Mesothelial cell of epicardium (in vitro differentiated cells): ENCODE measurements around the gene FOXJ2. TPM values are rescaled to one million over a fixed set of nuclear protein-coding genes. Genes with fewer than 3 reads are reported as not detected.
A peak's percentile ranks its signal among the peaks of the same experiment; 100 is the strongest.
"Not testable (repeated sequence)": the region's sequence is repeated elsewhere in the genome, so short reads cannot be mapped to it uniquely, and the experiment has no call there.

Experiments used
- DNase-seq, 2 experiments: peaks; one replicate each; pipeline ENCODE4 v3.0.0; 2021; ENCODE audit warnings: low spot score in 2 of 2; ENCODE audit not compliant: unreplicated experiment in 2 of 2
- H3K27ac Mint-ChIP-seq: 2 replicates; pipeline ENCODE4 v1.8.0; 2021; ENCODE audit warnings: mixed read lengths
- H3K27me3 Mint-ChIP-seq: 2 replicates; pipeline ENCODE4 v1.8.0; 2021; ENCODE audit warnings: low read depth, mixed read lengths
- H3K36me3 Mint-ChIP-seq: 2 replicates; pipeline ENCODE4 v1.8.0; 2021; ENCODE audit warnings: mixed read lengths
- H3K4me1 Mint-ChIP-seq: 2 replicates; pipeline ENCODE4 v1.8.0; 2021; ENCODE audit warnings: mixed read lengths
- H3K4me3 Mint-ChIP-seq: 2 replicates; pipeline ENCODE4 v1.8.0; 2021; ENCODE audit warnings: mild to moderate bottlenecking, moderate library complexity, mixed read lengths
- H3K9me3 Mint-ChIP-seq: 2 replicates; pipeline ENCODE4 v1.8.0; 2021; ENCODE audit warnings: mixed read lengths
- CTCF ChIP-seq: fragments of 200-600 bp; sonication (generic); IDR thresholded peaks from one replicate; pipeline ENCODE4 v1.5.0; 2021; ENCODE audit warnings: antibody characterized with exemption; ENCODE audit not compliant: unreplicated experiment
- total RNA-seq: library from RNA; stranded (reverse); gene quantifications from 3 replicates; pipeline ENCODE4 v1.2.1, GENCODE V29; 2021

The FOXJ2 gene
- 16.1 to 16.7 TPM (median 16.7 TPM) in 3 replicates for total RNA-seq

GRCh38 chr12:8032242-8033152 lies at the start of gene FOXJ2:
FOXJ2 (plus strand) TSS chr12:8032716; CDS start chr12:8039833, 7,117 bp downstream.
- peak; percentile 68 to 80 for DNase-seq
- TF ChIP-seq CTCF, result peak; percentile 17
- Mint-ChIP-seq H3K9me3 (no peaks in the 10 kb centered on the region), H3K4me3 (peak within 1 kb of the TSS; percentile 86), H3K36me3 (peaks cover 2% of the 10 kb centered on the region), H3K27ac (peak within 1 kb of the TSS; percentile 91), H3K4me1 (peaks cover 46% of the 10 kb centered on the region), H3K27me3 (no peaks in the 10 kb centered on the region)

- not testable (repeated sequence) for H3K27me3 Mint-ChIP-seq, H3K9me3 Mint-ChIP-seq, H3K36me3 Mint-ChIP-seq, H3K4me3 Mint-ChIP-seq, DNase-seq
- Mint-ChIP-seq H3K27ac (peak overlapping the region; percentile 81), H3K4me1 (peaks cover 27% of the 10 kb centered on the region)
Observed at GRCh38 chr12:7983019-7983418, 49.5 kb upstream of the FOXJ2 start.

GRCh38 chr12:7983460-7983859 lies 49.1 kb upstream of the FOXJ2 start:
- H3K36me3 Mint-ChIP-seq, DNase-seq, H3K9me3 Mint-ChIP-seq, H3K4me3 Mint-ChIP-seq, H3K27me3 Mint-ChIP-seq: not testable (repeated sequence)
- Mint-ChIP-seq H3K27ac (peak overlapping the region; percentile 36), H3K4me1 (peaks cover 25% of the 10 kb centered on the region)

GRCh38 chr12:7984900-7985299 lies 47.6 kb upstream of the FOXJ2 start:
- Mint-ChIP-seq H3K4me3 (no peak overlapping the region), H3K4me1 (peaks cover 24% of the 10 kb centered on the region), H3K9me3 (no peaks in the 10 kb centered on the region), H3K27me3 (no peaks in the 10 kb centered on the region), H3K36me3 (no peaks in the 10 kb centered on the region), H3K27ac (no peak overlapping the region)
- no peak for DNase-seq
- TF ChIP-seq CTCF, result no peak

GRCh38 chr12:7985802-7986418 lies 46.6 kb upstream of the FOXJ2 start:
- TF ChIP-seq CTCF, result no peak
- H3K27me3 Mint-ChIP-seq, result no peaks in the 10 kb centered on the region
- H3K4me3 Mint-ChIP-seq, result no peak overlapping the region
- no peaks in the 10 kb centered on the region for H3K9me3 Mint-ChIP-seq
- H3K27ac Mint-ChIP-seq, result no peak overlapping the region
- H3K4me1 Mint-ChIP-seq, result peaks cover 30% of the 10 kb centered on the region
- no peak for DNase-seq
- H3K36me3 Mint-ChIP-seq, result no peaks in the 10 kb centered on the region

- DNase-seq, result no peak
- H3K9me3 Mint-ChIP-seq, result no peaks in the 10 kb centered on the region
- no peaks in the 10 kb centered on the region for H3K27me3 Mint-ChIP-seq
- peak overlapping the region; percentile 73 for H3K27ac Mint-ChIP-seq
- peaks cover 23% of the 10 kb centered on the region for H3K4me1 Mint-ChIP-seq
- H3K4me3 Mint-ChIP-seq, result no peak overlapping the region
- H3K36me3 Mint-ChIP-seq, result no peaks in the 10 kb centered on the region
- TF ChIP-seq CTCF, result no peak
Observed at GRCh38 chr12:7989827-7990491, 42.6 kb upstream of the FOXJ2 start.
